H9 (cell line): ENCODE data around the gene ZFP57. TPM values are rescaled to one million over a fixed set of nuclear protein-coding genes. Genes with fewer than 3 reads are reported as not detected.
"Not testable (repeated sequence)": the region's sequence is repeated elsewhere in the genome, so short reads cannot be mapped to it uniquely, and the experiment has no call there.

Source experiments
- DNase-seq: peaks from one replicate; pipeline ENCODE4 v3.0.0-alpha.2; 2017
- H2AFZ ChIP-seq: one replicate; pipeline ENCODE4 v1.6.1; 2013; ENCODE audit warnings: mild to moderate bottlenecking, low read length, control low read depth, moderate library complexity
- H2AK5ac ChIP-seq: 2 replicates; pipeline ENCODE4 v1.6.1; 2013; ENCODE audit warnings: low read length, control low read depth, mixed read lengths; ENCODE audit not compliant: insufficient read length
- H2BK120ac ChIP-seq: one replicate; pipeline ENCODE4 v1.6.1; 2013; ENCODE audit warnings: low read depth, mild to moderate bottlenecking, low read length, control low read depth, inconsistent platforms; ENCODE audit not compliant: poor library complexity, severe bottlenecking
- H2BK12ac ChIP-seq: 2 replicates; pipeline ENCODE4 v1.6.1; 2013; ENCODE audit warnings: low read length, control low read depth, mixed read lengths, low read depth; ENCODE audit not compliant: insufficient read length
- H2BK15ac ChIP-seq: 2 replicates; pipeline ENCODE4 v1.6.1; 2013; ENCODE audit warnings: low read depth, low read length, control low read depth
- H2BK20ac ChIP-seq: one replicate; pipeline ENCODE4 v1.6.1; 2013; ENCODE audit warnings: low read depth, mild to moderate bottlenecking, low read length, control low read depth, inconsistent platforms; ENCODE audit not compliant: poor library complexity, severe bottlenecking
- H2BK5ac ChIP-seq: 2 replicates; pipeline ENCODE4 v1.6.1; 2013; ENCODE audit warnings: low read length, control low read depth, mixed read lengths; ENCODE audit not compliant: insufficient read length
- H3K14ac ChIP-seq: 2 replicates; pipeline ENCODE4 v1.6.1; 2013; ENCODE audit warnings: low read length, control low read depth; ENCODE audit not compliant: insufficient read depth
- H3K18ac ChIP-seq: 2 replicates; pipeline ENCODE4 v1.6.1; 2013; ENCODE audit warnings: low read depth, mild to moderate bottlenecking, mixed read lengths, low read length, control low read depth; ENCODE audit not compliant: insufficient read length
- H3K23ac ChIP-seq: 2 replicates; pipeline ENCODE4 v1.6.1; 2013; ENCODE audit warnings: low read length, control low read depth, mixed read lengths, low read depth; ENCODE audit not compliant: insufficient read length
- H3K23me2 ChIP-seq: 2 replicates; pipeline ENCODE4 v1.6.1; 2013; ENCODE audit warnings: low read depth, mild to moderate bottlenecking, mixed read lengths, low read length, control low read depth; ENCODE audit not compliant: insufficient read length, poor library complexity, severe bottlenecking
- H3K27ac ChIP-seq: 2 replicates; pipeline ENCODE4 v1.5.1; 2013; ENCODE audit warnings: low read length, control low read depth, mixed read lengths, low read depth; ENCODE audit not compliant: insufficient read length
- H3K27me3 ChIP-seq: 2 replicates; pipeline ENCODE4 v1.6.1; 2013; ENCODE audit warnings: low read length, control low read depth, inconsistent platforms; ENCODE audit not compliant: insufficient read depth
- H3K4ac ChIP-seq: 2 replicates; pipeline ENCODE4 v1.6.1; 2013; ENCODE audit warnings: low read depth, mild to moderate bottlenecking, control low read depth, inconsistent platforms, low read length, moderate library complexity
- H3K4me1 ChIP-seq: 2 replicates; pipeline ENCODE4 v1.6.1; 2013; ENCODE audit warnings: low read length, control low read depth, inconsistent platforms; ENCODE audit not compliant: insufficient read depth
- H3K4me2 ChIP-seq: 2 replicates; pipeline ENCODE4 v1.6.1; 2013; ENCODE audit warnings: low read length, control low read depth, mixed read lengths; ENCODE audit not compliant: insufficient read length, insufficient read depth
- H3K56ac ChIP-seq: 2 replicates; pipeline ENCODE4 v1.6.1; 2013; ENCODE audit warnings: low read depth, mild to moderate bottlenecking, mixed read lengths, low read length, control low read depth; ENCODE audit not compliant: insufficient read length
- H3K79me1 ChIP-seq: 2 replicates; pipeline ENCODE4 v1.6.1; 2013; ENCODE audit warnings: low read depth, mild to moderate bottlenecking, moderate library complexity, low read length, control low read depth, inconsistent platforms; ENCODE audit not compliant: insufficient read depth, poor library complexity, severe bottlenecking
- H3K79me2 ChIP-seq: 2 replicates; pipeline ENCODE4 v1.6.1; 2013; ENCODE audit warnings: low read length, control low read depth, inconsistent platforms; ENCODE audit not compliant: insufficient read depth
- H3K9ac ChIP-seq: 2 replicates; pipeline ENCODE4 v1.6.1; 2013; ENCODE audit warnings: low read length, control low read depth, mixed read lengths; ENCODE audit not compliant: insufficient read length; ENCODE audit errors: extremely low read depth
- H3K9me3 ChIP-seq: one replicate; pipeline ENCODE4 v1.6.1; 2013; ENCODE audit warnings: low read depth, low read length, inconsistent platforms; ENCODE audit not compliant: control insufficient read depth
- H3T11ph ChIP-seq: one replicate; pipeline ENCODE4 v1.6.1; 2013; ENCODE audit warnings: mild to moderate bottlenecking, low read length, control low read depth, inconsistent platforms
- H4K20me1 ChIP-seq: one replicate; pipeline ENCODE4 v1.6.1; 2013; ENCODE audit not compliant: control insufficient read depth, insufficient read length, insufficient read depth
- H4K5ac ChIP-seq: 2 replicates; pipeline ENCODE4 v1.6.1; 2013; ENCODE audit warnings: low read depth, mild to moderate bottlenecking, mixed read lengths, low read length, control low read depth; ENCODE audit not compliant: insufficient read length
- H4K8ac ChIP-seq: replicated peaks from 2 replicates; pipeline ENCODE4 v1.6.1; 2013; ENCODE audit warnings: low read length, control low read depth, mixed read lengths, low read depth; ENCODE audit not compliant: insufficient read length
- H4K91ac ChIP-seq: 2 replicates; pipeline ENCODE4 v1.6.1; 2013; ENCODE audit warnings: low read depth, mild to moderate bottlenecking, moderate library complexity, mixed read lengths, low read length, control low read depth; ENCODE audit not compliant: insufficient read length
- H3K27ac Mint-ChIP-seq, 3 experiments: 2 replicates in 2 of 3; 3 replicates in 1 of 3; pipeline ENCODE4 v1.8.0; 2020 to 2021; ENCODE audit warnings: mixed read lengths in 3 of 3, mild to moderate bottlenecking in 1 of 3, moderate library complexity in 1 of 3
- H3K27me3 Mint-ChIP-seq: 2 replicates; pipeline ENCODE4 v1.8.0; 2021; ENCODE audit warnings: low read depth, mild to moderate bottlenecking, moderate library complexity, mixed read lengths
- H3K36me3 Mint-ChIP-seq, 3 experiments: 2 replicates in 2 of 3; 3 replicates in 1 of 3; pipeline ENCODE4 v1.8.0; 2020 to 2021; ENCODE audit warnings: low read depth in 3 of 3, mixed read lengths in 3 of 3; ENCODE audit not compliant: insufficient read depth in 1 of 3
- H3K4me1 Mint-ChIP-seq, 2 experiments: 2 replicates each; pipeline ENCODE4 v1.8.0; 2020; ENCODE audit warnings: mixed read lengths in 2 of 2
- H3K4me3 Mint-ChIP-seq, 2 experiments: 2 replicates in 1 of 2; 3 replicates in 1 of 2; pipeline ENCODE4 v1.8.0; 2020 to 2021; ENCODE audit warnings: mild to moderate bottlenecking in 2 of 2, mixed read lengths in 2 of 2, moderate library complexity in 1 of 2
- H3K9me3 Mint-ChIP-seq, 2 experiments: 2 replicates in 1 of 2; 3 replicates in 1 of 2; pipeline ENCODE4 v1.8.0; 2020; ENCODE audit warnings: mild to moderate bottlenecking in 2 of 2, mixed read lengths in 2 of 2, moderate library complexity in 1 of 2
- WGBS: extraction: QIAGEN DNeasy Blood & Tissue Kit; methylation state at CpG from one replicate; pipeline ENCODE4 v1.1.7; 2013; ENCODE audit warnings: missing lambda C conversion rate, low lambda C conversion rate, mixed read lengths; ENCODE audit not compliant: insufficient read length; ENCODE audit errors: extremely low coverage; 5-methylcytosine and 5-hydroxymethylcytosine counted together
- total RNA-seq: library from RNA; stranded (reverse); gene quantifications from 2 replicates; pipeline ENCODE4 v1.2.1, GENCODE V29; 2021
- TF ChIP-seq, protein P1 (sequence below): fragments of 200-600 bp; sonication (generic); conservative IDR thresholded peaks from 3 replicates; pipeline ENCODE4 v1.8.0; 2021; ENCODE audit warnings: antibody characterized with exemption, mild to moderate bottlenecking

Gene ZFP57
- total RNA-seq, 1 experiment from 2014 or later: 1.7 TPM

GRCh38 chr6:29673161-29673560, 7.8 kb downstream of the ZFP57 start:
- Histone ChIP-seq H3K9me3 (no peaks in the 10 kb centered on the region), H4K91ac (no peak overlapping the region), H3K14ac (no peak overlapping the region), H3K79me1 (no peaks in the 10 kb centered on the region), H3K27me3 (no peaks in the 10 kb centered on the region), H3K4me1 (peaks cover 4% of the 10 kb centered on the region; the same call in 1 of the 2 replicates), H3T11ph (no peak overlapping the region), H2AK5ac (no peak overlapping the region), H3K27ac (no peak overlapping the region), H4K8ac (no peak overlapping the region), H2BK12ac (no peak overlapping the region), H3K56ac (no peak overlapping the region), H3K23me2 (no peaks in the 10 kb centered on the region), H3K18ac (no peak overlapping the region), H2BK120ac (no peak overlapping the region), H4K20me1 (no peaks in the 10 kb centered on the region), H3K4ac (no peak overlapping the region), H2BK15ac (no peak overlapping the region), H2BK20ac (no peak overlapping the region), H2AFZ (no peak overlapping the region), H3K79me2 (no peaks in the 10 kb centered on the region), H3K23ac (no peak overlapping the region), H3K9ac (no peak overlapping the region), H4K5ac (no peak overlapping the region), H2BK5ac (no peak overlapping the region), H3K4me2 (no peak overlapping the region)
- H3K27ac Mint-ChIP-seq: no peak overlapping the region
- no peak overlapping the region for H3K4me3 Mint-ChIP-seq
- TF ChIP-seq, protein P1, sequence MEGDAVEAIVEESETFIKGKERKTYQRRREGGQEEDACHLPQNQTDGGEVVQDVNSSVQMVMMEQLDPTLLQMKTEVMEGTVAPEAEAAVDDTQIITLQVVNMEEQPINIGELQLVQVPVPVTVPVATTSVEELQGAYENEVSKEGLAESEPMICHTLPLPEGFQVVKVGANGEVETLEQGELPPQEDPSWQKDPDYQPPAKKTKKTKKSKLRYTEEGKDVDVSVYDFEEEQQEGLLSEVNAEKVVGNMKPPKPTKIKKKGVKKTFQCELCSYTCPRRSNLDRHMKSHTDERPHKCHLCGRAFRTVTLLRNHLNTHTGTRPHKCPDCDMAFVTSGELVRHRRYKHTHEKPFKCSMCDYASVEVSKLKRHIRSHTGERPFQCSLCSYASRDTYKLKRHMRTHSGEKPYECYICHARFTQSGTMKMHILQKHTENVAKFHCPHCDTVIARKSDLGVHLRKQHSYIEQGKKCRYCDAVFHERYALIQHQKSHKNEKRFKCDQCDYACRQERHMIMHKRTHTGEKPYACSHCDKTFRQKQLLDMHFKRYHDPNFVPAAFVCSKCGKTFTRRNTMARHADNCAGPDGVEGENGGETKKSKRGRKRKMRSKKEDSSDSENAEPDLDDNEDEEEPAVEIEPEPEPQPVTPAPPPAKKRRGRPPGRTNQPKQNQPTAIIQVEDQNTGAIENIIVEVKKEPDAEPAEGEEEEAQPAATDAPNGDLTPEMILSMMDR: no peak
- H3K9me3 Mint-ChIP-seq: peaks cover 0 to 2% of the 10 kb centered on the region in 2 experiments; a peak in 2 of 5 replicates
- H3K27me3 Mint-ChIP-seq: peaks cover 2% of the 10 kb centered on the region; the same call in 1 of the 2 replicates
- H3K36me3 Mint-ChIP-seq: peaks cover 1 to 9% (median 5%) of the 10 kb centered on the region in 3 experiments; a peak in 5 of 7 replicates
- H3K4me1 Mint-ChIP-seq: peaks cover 30 to 32% of the 10 kb centered on the region in 2 experiments
- WGBS: no CpG with 5 or more reads among the region's 12 CpGs
- DNase-seq: no peak

DNA sequence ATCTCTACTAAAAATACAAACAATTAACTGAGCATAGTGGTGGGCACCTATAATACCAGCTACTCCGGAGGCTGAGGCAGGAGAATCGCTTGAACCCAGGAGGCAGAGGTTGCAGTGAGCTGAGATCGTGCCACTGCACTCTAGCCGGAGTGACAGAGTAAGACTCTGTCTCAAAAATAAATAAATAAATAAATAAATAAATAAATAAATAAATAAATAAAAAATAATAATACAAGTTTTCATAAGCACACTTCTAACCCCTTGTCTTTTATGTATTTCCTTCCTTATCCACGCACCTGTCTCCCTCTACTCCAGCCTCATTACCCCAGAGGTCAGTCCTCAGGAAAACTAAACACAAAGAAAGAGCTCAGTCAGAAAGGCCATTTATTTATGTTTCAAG, 8.8 kb downstream of the ZFP57 start:
- not testable (repeated sequence) for H3K79me1 ChIP-seq, H3K9me3 Mint-ChIP-seq, H3K23me2 ChIP-seq, H3K27me3 ChIP-seq, H4K20me1 ChIP-seq, H3K4me2 ChIP-seq, H3K36me3 Mint-ChIP-seq, H3K23ac ChIP-seq, H3K79me2 ChIP-seq, H2BK20ac ChIP-seq, H4K5ac ChIP-seq, H2BK120ac ChIP-seq, H2AK5ac ChIP-seq, H3K9ac ChIP-seq, H3K4me1 ChIP-seq, H3K4me3 Mint-ChIP-seq, H2BK5ac ChIP-seq, H3K27ac ChIP-seq, H4K8ac ChIP-seq, H3T11ph ChIP-seq, H2BK12ac ChIP-seq, H3K18ac ChIP-seq, DNase-seq, H3K4ac ChIP-seq, H3K56ac ChIP-seq, H3K27me3 Mint-ChIP-seq, H3K9me3 ChIP-seq, H2AFZ ChIP-seq, H3K14ac ChIP-seq, H4K91ac ChIP-seq, H2BK15ac ChIP-seq, H3K27ac Mint-ChIP-seq
- WGBS: no CpG with 5 or more reads among the region's 5 CpGs
- peaks cover 32 to 34% of the 10 kb centered on the region in 2 experiments for H3K4me1 Mint-ChIP-seq
